KG1 (cell line): ENCODE results near the gene GTF2H1.
A peak's percentile ranks its signal among the peaks of the same experiment; 100 is the strongest.

Experiments used
- DNase-seq: peaks from one replicate; lab custom pipeline; 2025; lab: John Stamatoyannopoulos, UW

GTF2H1 gene

DNA sequence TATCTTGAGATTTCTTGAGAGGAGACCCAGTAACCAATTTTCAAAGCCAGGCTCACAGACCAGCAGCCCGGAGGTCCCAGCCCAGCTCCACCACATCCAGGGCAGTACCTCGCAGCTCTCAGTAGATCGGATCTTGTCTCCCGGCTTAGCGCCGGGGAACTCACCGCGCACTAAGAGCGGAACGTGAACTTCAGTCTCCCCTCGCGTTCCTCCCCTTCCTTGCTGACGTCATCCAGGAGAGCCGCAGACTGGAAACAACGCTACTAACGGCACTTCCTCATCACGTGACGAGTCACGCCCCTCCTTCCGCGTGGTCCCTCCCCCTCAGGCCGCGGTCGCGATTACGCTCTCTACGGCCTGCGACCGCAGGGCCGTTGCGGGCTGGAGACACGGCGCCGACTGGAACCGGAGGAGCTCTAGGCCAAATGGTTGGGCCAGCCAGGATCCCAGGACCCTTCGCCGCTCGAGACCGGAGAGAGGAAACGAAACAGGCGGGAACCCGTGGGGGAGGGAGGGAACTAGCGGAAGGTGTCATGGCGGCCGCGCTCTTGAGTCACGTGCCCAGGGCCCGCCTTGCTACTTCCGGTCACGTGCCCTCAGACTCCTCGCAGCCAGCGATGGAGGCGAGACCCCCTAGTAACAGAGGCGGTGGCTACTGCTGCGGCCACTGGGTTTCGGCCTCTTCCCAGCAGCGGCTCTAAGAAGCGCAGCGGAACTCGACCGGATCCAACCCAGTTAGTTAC lies at the start of gene GTF2H1, which contains the start of gene HPS5:
Gene GTF2H1 (plus strand): TSS at position 599 of the 743 bp plus-strand sequence. CDS start 10,508 bp downstream, outside the sequence.
Gene HPS5 (minus strand): TSS at position 172 of the 743 bp plus-strand sequence. CDS start 4,282 bp downstream, outside the sequence.
- peak; percentile 94 for DNase-seq

DNA sequence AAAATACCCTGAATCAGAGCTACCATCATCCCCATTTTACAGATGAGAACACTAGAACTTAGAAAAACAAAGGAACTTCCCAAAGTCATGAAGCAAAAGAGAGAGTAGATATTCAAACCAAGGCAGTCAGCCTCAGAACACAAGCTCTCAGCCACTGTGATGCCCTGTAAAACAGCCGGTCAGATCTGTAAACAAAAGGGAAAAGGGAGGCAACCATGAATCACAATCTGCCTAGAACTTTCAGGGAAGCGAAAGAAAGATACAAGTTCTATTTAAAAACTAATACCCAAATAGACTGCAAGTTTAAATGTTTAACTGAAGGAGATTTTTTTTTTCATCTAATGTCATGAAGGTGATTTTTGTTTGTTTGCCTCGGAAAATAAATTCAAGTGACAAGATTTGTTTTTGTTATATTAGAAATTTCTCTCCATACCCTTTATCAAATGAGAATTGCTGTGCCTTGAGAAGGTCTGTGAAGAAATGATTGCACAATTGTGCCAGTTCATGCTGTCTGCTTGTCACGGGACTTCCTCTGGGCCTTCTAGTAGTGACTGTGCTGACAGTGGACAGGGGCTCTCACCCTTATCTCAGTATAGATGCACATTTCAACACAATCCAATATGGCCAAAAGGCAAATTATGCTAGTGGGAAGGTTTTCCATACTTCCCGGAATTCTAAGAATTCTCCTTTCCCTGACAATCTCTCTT lies 44.6 kb upstream of the GTF2H1 start:
- DNase-seq, result no peak

DNA sequence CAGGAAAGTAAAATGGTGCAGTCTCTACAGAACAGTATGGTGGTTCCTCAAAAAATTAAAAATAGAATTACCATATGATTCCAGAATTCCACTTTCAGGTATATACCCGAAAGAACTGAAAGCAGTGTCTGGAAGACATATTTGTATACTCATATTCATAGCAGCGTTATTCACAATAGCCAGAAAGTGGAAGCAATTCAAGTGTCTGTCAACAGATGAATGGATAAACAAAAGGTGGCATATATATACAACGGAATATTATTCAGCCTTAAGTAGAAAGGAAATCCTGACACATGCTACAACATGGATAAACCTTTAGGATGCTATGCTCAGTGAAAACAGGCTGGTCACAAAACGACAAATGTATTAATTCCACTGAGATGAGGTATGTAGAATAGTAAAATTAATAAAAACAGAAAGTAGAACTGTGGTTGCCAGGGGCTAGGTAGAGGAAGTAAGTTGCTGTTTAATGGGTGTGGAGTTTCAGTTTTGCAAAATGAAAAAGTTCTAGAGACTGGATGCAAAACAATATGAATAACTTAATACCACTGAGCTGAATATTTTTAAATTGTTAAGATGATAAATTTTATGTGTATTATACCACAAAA lies 41.8 kb upstream of the GTF2H1 start:
- DNase-seq, result no peak

DNA sequence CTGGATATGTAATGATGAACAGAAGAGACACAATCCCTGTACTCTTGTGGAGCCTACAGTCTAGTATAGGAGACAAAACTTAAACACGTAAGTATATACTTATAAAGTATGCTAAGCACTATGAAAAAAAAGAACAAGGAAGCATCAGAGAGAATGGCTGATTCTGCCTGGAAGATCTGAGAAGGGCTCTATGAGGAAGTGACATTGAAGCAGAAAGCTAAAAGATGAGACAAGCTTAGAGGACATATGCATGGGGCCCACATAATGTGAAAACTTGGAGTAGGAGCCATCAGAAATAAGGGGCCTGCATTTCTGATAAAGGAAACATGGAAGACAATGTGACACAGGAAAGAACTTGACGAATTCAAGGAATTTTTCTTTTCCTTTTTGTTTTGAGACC lies 39.7 kb upstream of the GTF2H1 start:
- no peak for DNase-seq

DNA sequence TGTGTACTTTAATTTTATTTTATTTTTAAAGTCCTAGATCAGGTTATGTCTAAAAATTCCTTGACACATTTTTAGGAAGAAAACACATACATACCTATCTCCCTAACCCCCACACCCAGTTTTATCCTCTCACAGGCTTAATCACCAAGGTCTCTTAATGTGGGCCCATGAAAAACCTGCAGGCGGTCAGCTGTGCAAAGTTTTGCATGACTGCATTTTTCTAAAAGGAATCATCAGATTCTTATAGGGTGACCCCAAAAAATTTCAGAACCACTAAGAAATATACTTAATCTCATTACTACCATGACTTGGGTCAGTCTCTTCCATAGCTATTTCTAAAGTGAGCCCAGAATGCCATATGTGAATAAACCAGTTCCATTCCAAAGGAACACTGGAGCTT lies 36.5 kb upstream of the GTF2H1 start:
- no peak for DNase-seq

DNA sequence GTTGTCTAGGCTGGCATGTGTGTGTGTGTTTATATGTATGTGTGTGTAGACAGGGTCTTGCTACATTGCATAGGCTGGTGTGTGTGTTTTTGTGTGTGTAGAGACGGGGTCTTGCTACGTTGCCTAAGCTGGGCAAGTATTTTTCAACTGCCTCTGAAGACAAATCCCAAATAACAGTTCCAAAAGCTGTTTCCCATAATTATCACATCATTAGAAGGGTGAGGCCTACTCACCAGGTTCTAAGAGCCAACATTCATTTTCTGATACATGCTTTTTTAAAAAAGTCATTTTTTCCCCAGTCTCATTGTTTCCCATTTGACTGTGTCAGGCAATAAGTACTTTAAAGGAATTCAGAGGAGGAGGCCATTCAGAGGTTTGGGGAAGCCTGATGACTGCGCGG lies 33.5 kb upstream of the GTF2H1 start:
- DNase-seq, result no peak

DNA sequence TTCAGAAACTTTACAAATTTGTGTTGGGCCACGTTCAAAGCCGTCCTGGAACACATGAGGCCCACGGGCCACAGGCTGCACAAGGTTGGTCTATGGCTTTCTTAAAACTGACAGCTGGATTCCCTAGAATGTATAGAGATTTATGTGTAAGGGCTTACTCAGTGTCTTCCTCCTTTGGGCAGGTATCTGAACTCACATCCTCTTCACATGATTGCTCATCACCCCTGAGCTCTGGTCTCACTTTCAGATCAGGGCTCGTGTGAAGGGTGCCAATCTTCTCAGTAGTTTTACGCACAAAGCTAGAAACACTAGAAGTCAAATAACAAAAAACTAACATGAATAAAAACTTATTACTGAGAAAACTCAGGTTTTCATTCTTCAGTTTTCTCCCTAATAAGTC lies 27.5 kb upstream of the GTF2H1 start:
- DNase-seq, result no peak

DNA sequence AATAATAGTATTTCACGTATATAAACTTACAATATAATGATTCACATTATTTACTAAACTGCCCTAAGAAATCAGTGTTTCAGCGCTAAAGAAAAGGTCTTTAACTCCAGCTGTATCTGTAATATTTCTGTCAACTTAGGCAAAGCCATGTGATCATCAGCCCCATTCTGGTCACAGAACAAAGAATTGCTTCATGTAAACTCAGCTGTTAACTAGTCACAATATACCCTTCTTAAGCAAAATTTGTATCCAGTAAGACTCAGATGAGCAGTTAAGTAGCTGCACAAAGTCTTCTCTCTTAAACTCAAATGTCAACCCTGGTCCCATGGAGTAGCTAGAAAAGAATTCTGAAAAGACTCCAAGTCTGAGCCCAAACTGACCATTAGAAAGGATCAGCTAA lies 27.1 kb upstream of the GTF2H1 start:
- no peak for DNase-seq

DNA sequence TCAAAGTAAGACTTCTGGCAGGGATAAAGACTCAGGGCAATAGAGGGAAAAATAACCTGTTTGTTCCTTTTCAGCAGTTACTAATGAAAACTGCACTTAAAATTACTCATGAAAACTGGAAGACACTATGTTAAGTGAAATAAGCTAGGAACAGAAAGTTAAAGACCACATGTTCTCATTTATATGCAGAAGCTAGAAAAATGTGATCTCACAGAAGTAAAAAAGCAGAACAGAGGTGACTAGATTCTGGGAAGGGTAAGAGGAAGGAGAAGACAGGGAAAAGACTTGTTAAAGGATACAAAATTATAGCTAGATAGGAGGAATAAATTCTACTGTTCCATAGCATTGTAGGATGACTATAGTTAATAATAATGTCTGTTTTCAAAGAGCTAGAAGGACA lies 22.6 kb upstream of the GTF2H1 start:
- DNase-seq, result no peak

DNA sequence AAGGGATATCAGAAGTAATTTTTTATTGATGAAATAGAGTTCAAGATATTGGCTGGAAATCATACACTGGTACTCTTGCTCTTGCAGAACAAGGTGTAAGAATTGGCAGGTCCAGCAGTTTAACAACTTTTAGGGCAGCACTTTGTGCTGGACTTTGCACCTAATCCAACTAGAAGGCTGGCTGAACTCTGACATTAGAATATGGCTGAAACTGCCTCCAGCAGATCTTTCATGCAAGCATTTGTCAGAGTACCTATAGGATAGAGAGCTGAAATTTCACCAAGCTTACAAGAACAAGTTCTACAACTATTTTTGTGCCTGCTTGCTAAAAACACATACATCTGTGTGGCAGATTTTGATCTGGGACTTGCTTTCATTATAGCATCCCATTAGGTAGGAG lies 17.6 kb upstream of the GTF2H1 start:
- DNase-seq, result no peak

DNA sequence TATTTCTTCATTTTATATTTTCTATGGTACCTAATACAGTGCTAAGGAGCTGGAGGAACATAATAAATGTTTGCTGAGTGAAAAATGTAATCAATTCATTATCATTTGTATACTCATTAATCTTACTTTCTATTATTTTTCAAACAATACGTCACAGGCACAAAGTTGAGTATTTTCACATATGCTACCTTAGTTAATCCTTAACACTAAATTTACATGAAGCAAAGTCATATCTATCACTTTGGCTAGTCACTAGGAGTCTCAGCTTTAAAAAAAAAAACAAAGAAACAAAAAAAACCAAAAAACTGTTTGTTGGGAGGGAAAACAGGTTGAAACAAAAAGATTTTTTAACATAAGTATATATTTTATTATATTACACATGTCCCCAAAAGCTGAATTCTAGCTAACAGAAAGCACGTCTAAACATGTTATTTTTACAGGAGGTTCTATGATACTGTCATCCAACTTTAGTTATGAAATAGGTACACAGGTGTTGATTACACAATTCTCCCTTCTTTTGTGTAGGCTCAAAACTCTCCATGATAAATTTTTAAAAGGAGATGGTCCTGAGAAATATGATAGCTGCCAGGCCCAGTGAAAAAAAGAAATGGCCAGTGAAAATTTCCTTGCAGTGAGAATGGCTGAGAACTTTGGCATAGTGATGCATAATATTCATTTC lies 14.8 kb upstream of the GTF2H1 start:
- DNase-seq, result no peak

DNA sequence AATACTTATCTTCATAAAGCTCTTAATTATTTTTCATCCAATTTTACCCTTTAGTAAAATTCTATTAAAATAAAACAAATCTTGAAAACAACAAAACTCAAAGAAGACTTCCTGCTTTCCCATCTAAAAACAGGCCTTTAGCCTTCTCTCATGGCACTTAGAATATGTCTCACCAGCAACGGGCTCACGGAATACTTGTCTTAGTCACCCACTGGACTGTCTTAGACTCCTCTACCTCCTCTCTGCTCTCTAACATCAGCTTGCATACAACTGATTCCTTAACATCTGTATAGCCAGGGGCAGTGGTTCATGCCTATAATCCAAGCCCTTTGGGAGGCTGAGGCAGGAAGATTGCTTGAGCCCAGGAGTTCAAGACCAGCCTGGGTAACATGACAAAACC lies 14.1 kb upstream of the GTF2H1 start:
- DNase-seq, result no peak

DNA sequence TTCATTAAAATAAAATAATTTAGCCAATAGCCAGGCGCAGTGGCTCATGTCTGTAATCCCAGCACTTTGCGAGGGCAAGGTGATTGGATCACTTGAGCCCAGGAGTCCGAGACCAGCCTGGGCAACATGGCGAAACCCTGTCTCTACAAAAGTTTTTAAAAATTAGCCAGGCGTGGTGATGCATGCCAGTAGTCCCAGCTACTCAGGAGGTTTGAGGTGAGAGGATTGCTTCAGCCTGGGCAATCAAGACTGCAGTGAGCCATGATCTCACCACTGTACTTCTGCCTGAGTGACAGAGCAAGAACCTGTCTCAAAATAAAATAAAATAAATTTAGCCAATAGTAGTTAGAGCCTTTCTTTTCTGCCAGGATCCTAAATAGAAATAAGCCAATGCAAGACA lies 12.7 kb upstream of the GTF2H1 start:
- no peak for DNase-seq

DNA sequence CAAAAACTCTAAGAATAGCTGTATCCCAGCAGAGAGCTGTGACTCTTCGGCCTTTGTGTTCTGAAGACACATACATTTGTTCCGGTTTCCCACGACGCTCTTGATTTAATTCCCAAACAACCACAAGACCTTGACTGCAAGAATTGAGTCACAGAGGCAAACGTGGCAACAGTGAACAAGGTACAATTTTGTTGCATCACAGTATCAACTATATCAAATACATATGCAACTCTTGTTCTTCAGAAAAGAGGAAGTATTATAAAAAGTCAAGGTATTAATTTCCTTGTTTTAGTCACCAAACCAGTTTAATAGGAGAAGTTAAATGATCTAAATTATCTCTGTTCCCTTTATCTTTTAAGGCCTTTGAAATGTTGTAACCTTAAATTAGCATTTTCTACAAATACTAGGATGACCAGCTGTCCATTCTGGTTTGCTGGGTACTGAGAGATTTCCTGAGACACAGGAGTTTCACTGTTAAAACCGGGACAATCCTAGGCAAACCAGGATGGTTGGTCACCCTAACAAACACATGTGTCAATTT lies 11.5 kb upstream of the GTF2H1 start:
- no peak for DNase-seq

DNA sequence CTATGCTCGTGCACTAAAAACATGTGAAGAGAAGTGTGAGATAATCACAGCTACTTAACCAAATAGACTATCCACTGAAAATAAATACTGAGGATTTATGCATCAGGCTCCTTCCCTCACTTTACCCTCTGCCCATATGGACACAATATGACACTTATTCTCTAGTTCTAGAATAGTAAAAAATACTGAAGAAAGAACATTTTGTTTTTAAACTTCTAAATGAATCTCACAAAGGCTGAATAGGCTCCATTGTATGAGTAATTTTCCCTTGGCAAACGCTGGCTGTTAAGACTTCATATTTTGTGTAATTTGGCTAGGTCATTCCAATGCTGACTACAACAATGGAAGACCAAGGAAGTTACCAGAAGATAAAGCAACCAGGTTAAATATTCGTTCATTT lies 10.4 kb upstream of the GTF2H1 start:
- DNase-seq, result no peak

DNA sequence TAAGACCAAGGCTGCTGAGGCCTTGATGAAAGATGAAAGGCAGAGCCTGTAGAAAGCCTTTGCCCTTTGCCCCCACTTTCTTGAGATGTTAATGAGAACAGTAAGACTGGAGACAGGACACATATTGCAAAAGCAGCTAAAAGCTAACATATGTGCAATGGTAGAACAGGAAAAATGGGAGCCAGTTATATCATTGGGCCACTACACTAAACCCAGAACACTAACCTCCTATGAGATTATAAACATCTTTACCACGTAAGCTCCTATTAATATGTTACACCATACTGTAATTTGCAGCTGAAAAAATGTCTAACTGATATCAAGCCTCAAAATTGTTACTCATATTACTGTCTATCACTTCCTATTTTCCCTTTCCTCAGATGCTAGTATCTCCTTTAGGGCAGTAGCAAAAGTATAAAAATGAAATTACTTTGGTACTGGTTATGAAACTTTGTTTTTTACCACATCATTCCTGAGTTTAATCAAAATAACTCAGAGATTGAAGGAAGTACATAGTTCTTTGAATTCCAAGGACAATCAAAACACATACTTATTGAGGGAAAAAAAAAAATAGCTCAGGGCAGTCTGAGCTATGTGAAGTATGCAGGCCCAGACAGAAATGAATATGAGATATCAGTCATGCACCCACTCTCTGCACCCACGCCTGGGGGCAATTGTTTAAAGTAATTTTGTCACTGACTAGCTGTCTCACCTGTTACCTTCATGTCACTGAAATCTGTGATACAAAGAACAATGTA lies 9.5 kb upstream of the GTF2H1 start:
- no peak for DNase-seq

DNA sequence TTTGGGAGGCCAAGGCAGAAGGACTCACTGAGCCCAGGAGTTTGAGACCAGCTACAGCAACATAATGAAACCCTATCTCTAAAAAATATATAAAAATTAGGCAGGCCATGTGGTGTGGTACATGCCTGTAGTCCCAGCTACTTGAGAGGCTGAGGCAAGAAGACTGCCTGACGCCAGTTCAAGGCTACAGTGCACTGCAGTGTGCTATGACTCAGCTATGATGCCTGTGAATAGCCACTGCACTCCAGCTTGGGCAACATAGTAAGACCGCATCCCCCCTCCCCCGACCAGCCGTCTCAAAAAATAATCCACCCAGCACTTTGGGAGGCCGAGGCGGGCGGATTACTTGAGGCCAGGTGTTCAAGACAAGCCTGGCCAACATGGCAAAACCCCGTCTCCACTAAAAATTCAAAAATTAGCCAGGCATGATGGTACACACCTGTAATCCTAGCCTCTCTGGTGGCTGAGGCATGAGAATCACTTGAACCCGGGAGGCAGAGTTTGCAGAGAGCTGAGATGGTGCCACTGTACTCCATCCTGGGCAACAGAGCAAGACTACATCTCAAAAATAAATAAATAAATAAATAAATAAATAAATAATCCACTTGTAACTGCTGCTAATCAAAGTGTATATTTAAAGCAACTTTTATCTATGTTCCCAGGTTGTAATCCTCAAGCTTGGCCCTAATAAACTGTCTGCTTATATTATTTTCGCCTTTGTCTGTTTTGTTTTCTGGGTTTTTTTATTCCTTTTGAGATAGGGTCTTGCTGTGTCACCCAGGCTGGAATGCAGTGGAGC lies 8.2 kb upstream of the GTF2H1 start:
- DNase-seq, result no peak

DNA sequence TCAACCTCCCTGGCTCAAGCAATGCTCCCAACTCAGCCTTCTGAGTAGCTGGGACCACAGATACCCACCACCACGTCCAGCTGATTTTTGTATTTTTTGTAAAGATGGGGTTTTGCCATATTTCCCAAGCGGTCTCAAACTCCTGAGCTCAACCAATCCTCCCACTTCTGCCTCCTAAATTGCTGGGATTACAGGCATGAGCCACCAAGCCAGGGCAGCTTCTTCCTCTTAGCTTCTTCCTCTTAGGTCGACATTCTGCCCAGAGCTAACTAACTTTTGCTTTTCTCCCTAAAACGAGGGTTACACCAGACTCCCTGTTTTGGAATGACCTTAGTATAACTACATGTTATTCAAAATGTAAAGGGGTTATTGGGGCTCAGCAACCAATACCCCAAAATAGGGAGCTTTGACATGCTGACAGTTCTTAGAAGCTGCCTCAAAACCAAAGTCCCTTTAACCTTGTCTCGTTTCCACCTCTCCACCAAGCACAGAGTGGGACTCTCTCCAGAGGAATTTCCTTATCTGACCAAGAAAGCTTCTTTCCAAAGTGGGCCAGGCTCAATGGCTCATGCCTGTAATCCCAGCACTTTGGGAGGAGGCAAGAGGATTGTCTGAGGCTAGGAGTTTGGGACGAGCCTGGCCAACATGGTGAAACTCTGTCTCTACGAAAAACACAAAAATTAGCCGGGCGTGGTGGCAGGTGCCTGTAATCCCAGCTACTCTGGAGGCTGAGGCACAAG lies 7.4 kb upstream of the GTF2H1 start:
- DNase-seq, result no peak

DNA sequence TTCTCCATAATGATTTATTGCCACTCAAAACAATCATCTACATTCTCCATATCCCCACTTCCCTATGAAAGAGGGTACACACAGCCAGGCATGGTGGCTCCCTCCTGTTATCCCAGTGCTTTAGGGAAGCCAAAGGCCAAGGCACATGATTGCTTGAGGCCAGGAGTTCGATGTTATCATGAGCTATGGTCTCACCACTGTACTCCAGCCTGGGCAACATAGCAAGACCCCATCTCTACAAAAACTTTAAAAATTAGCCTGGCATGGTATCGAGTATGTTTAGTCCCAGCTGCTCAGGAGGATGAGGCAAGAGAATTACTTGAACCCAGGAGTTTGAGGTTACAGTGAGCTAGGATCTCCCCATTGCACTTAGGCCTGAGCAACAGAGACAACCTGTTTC lies 6.5 kb upstream of the GTF2H1 start:
- no peak for DNase-seq

DNA sequence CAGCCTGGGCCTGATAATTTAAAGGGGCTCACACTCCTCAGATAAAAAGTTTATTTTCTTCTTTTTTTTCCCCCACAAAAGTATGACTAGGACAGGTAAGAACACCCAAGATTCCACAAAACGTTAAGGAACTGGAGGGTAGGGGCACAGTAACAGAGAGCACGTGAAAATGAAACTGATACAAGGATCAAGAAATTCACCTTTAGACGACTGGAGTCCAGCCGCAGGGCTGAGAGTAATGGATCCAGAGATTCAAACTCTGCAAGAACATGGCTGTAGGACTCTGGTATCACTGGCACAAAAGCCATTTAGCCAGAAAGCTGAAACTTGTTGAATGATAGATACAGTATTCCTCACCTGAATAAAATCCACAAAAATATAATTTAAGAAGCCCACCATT lies 4.8 kb upstream of the GTF2H1 start:
- no peak for DNase-seq
